HL-60 (cell line): ENCODE data around the gene ISG20L2.

Experiments
- DNase-seq, 2 experiments: peaks; one replicate each; pipeline ENCODE4 v3.0.0-alpha.2; 2010 to 2020; ENCODE audit warnings: low read depth in 1 of 2, low spot score in 1 of 2
- H3K27ac ChIP-seq: fragments of 250-450 bp; sonication (Bioruptor Pico); replicated peaks from 2 replicates; pipeline ENCODE4 v1.5.1; 2020; ENCODE audit warnings: mild to moderate bottlenecking, moderate library complexity
- H3K27me3 ChIP-seq: fragments of 250-450 bp; sonication (Bioruptor Pico); 2 replicates; pipeline ENCODE4 v1.5.1; 2021; ENCODE audit warnings: mild to moderate bottlenecking, moderate library complexity; ENCODE audit not compliant: insufficient read depth, poor library complexity, severe bottlenecking
- H3K4me3 ChIP-seq: replicated peaks from 2 replicates; pipeline ENCODE4 v1.5.1; 2011; ENCODE audit warnings: mild to moderate bottlenecking, control low read depth, low read length; ENCODE audit not compliant: insufficient read depth
- CTCF ChIP-seq: IDR thresholded peaks from one replicate; pipeline ENCODE4 v1.5.1; 2011; ENCODE audit warnings: low read length, control low read depth, inconsistent platforms; ENCODE audit not compliant: insufficient read depth
- GABPA ChIP-seq: IDR thresholded peaks from 2 replicates; pipeline ENCODE4 v1.6.1; 2012; ENCODE audit warnings: low read depth
- POLR2AphosphoS5 ChIP-seq: IDR thresholded peaks from 2 replicates; pipeline ENCODE4 v1.6.1; 2012; ENCODE audit warnings: low read depth
- SPI1 ChIP-seq: IDR thresholded peaks from 2 replicates; pipeline ENCODE4 v1.6.1; 2012; ENCODE audit warnings: low read depth, mild to moderate bottlenecking, borderline replicate concordance
- TF ChIP-seq, protein P1 (sequence below): IDR thresholded peaks from 2 replicates; pipeline ENCODE4 v1.6.1; 2012; ENCODE audit warnings: low read depth; ENCODE audit not compliant: insufficient replicate concordance

ISG20L2 gene

GRCh38 chr1:156692925-156693847 lies 35.4 kb downstream of the ISG20L2 start:
- Histone ChIP-seq H3K4me3 (no peak overlapping the region), H3K27me3 (peaks cover 44% of the 10 kb centered on the region), H3K27ac (no peak overlapping the region)
- no peak for TF ChIP-seq CTCF
- TF ChIP-seq SPI1: no peak
- no peak for TF ChIP-seq GABPA
- TF ChIP-seq, protein P1, sequence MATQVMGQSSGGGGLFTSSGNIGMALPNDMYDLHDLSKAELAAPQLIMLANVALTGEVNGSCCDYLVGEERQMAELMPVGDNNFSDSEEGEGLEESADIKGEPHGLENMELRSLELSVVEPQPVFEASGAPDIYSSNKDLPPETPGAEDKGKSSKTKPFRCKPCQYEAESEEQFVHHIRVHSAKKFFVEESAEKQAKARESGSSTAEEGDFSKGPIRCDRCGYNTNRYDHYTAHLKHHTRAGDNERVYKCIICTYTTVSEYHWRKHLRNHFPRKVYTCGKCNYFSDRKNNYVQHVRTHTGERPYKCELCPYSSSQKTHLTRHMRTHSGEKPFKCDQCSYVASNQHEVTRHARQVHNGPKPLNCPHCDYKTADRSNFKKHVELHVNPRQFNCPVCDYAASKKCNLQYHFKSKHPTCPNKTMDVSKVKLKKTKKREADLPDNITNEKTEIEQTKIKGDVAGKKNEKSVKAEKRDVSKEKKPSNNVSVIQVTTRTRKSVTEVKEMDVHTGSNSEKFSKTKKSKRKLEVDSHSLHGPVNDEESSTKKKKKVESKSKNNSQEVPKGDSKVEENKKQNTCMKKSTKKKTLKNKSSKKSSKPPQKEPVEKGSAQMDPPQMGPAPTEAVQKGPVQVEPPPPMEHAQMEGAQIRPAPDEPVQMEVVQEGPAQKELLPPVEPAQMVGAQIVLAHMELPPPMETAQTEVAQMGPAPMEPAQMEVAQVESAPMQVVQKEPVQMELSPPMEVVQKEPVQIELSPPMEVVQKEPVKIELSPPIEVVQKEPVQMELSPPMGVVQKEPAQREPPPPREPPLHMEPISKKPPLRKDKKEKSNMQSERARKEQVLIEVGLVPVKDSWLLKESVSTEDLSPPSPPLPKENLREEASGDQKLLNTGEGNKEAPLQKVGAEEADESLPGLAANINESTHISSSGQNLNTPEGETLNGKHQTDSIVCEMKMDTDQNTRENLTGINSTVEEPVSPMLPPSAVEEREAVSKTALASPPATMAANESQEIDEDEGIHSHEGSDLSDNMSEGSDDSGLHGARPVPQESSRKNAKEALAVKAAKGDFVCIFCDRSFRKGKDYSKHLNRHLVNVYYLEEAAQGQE: no peak
- TF ChIP-seq POLR2AphosphoS5: no peak
- DNase-seq: peak in 1 of 2 experiments; percentile 17

DNA sequence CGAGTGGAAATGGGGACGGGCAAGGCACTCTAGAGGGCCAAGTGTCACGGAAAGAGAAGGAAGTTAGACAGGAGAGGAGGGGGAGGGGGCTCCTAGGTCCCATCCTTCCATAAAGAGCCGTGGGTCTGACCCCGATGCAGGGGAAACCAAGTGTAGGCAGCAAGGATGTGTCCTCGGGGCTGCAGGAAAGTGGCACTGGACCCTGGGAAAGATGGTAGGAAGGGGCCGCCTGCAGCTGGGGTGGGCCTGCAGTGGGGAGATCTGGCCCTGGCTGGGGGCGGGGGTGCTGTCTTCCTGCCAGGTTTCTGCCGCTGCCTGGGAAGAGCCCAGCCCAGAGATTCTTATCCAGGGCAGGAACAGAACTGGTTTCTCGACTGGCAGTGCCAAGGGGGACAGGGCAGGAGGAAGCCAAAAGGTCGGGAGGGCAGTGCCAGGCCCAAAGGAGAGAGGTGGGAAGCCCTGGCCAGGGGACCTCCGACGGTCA lies 36.1 kb downstream of the ISG20L2 start:
- Histone ChIP-seq H3K4me3 (no peak overlapping the region), H3K27me3 (peaks cover 47% of the 10 kb centered on the region), H3K27ac (no peak overlapping the region)
- TF ChIP-seq CTCF: no peak
- no peak for DNase-seq

GRCh38 chr1:156691665-156692440 lies 36.7 kb downstream of the ISG20L2 start:
- peak in 1 of 2 experiments; percentile 5 for DNase-seq
- Histone ChIP-seq H3K27me3 (peaks cover 49% of the 10 kb centered on the region), H3K4me3 (no peak overlapping the region), H3K27ac (no peak overlapping the region)
- TF ChIP-seq GABPA: no peak
- TF ChIP-seq, protein P1: no peak
- peak; percentile 65 for TF ChIP-seq SPI1

GRCh38 chr1:156691191-156691590 lies 37.4 kb downstream of the ISG20L2 start:
- TF ChIP-seq, protein P1: no peak
- no peak for TF ChIP-seq POLR2AphosphoS5
- TF ChIP-seq GABPA: no peak
- TF ChIP-seq CTCF: no peak
- no peak for TF ChIP-seq SPI1
- H3K4me3 ChIP-seq: no peak overlapping the region
- H3K27me3 ChIP-seq: peaks cover 51% of the 10 kb centered on the region
- H3K27ac ChIP-seq: no peak overlapping the region
- no peak for DNase-seq
